Measurements from ENCODE around the gene SH3BP1.

DNA sequence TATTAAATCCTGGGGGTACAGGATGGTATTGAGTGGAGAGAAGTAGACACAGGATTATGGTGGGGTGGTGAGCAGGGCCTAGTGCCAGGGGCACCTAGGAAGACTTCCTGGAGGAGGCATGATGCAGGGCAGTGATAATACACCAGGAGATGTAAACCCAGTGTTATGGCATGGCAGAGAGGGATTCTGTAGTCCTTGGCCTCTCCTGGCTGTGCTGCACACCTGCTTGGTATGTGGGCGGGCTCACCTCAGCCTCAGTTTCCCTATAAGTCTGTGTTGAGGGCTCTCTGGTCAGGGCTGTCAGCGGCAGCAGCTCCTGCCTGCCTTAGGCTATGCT is 21.2 kb downstream of the SH3BP1 start:
- TF ChIP-seq, protein P1, sequence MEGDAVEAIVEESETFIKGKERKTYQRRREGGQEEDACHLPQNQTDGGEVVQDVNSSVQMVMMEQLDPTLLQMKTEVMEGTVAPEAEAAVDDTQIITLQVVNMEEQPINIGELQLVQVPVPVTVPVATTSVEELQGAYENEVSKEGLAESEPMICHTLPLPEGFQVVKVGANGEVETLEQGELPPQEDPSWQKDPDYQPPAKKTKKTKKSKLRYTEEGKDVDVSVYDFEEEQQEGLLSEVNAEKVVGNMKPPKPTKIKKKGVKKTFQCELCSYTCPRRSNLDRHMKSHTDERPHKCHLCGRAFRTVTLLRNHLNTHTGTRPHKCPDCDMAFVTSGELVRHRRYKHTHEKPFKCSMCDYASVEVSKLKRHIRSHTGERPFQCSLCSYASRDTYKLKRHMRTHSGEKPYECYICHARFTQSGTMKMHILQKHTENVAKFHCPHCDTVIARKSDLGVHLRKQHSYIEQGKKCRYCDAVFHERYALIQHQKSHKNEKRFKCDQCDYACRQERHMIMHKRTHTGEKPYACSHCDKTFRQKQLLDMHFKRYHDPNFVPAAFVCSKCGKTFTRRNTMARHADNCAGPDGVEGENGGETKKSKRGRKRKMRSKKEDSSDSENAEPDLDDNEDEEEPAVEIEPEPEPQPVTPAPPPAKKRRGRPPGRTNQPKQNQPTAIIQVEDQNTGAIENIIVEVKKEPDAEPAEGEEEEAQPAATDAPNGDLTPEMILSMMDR (conservative IDR thresholded peaks at IDR 0.05; ENCODE audit: low read depth, low read length): no peak
- no peak for TF ChIP-seq RCOR1 (IDR thresholded peaks at IDR 0.05; ENCODE audit: insufficient replicate concordance, low read length)
- TF ChIP-seq POLR2A (IDR thresholded peaks at IDR 0.05; ENCODE audit: low read depth, low read length): no peak
- TF ChIP-seq, protein P2, sequence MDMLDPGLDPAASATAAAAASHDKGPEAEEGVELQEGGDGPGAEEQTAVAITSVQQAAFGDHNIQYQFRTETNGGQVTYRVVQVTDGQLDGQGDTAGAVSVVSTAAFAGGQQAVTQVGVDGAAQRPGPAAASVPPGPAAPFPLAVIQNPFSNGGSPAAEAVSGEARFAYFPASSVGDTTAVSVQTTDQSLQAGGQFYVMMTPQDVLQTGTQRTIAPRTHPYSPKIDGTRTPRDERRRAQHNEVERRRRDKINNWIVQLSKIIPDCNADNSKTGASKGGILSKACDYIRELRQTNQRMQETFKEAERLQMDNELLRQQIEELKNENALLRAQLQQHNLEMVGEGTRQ (IDR thresholded peaks at IDR 0.05; ENCODE audit: low read depth, low read length): no peak
- no peak for TF ChIP-seq RFX5 (IDR thresholded peaks at IDR 0.05; ENCODE audit: low read depth, low read length)
- no peak for TF ChIP-seq CEBPB (IDR thresholded peaks at IDR 0.05; ENCODE audit: low read depth, low read length)
- TF ChIP-seq RAD21 (IDR thresholded peaks at IDR 0.05; ENCODE audit: low read length): no peak
- no peak for TF ChIP-seq CHD1 (IDR thresholded peaks at IDR 0.05; ENCODE audit: low read depth, low read length)

Measured in IMR-90 (cell line).